Measurements from ENCODE around the gene C16orf96. TPM values are rescaled to one million over a fixed set of nuclear protein-coding genes. Genes with fewer than 3 reads are reported as not detected.

The C16orf96 gene
- total and polyA plus RNA-seq, 2 of the 13 experiments (the other 11 are each of a cell fraction or from before 2014, with no cell fraction given), result 0.03 TPM; not detected in 1

- TF ChIP-seq, protein P1, sequence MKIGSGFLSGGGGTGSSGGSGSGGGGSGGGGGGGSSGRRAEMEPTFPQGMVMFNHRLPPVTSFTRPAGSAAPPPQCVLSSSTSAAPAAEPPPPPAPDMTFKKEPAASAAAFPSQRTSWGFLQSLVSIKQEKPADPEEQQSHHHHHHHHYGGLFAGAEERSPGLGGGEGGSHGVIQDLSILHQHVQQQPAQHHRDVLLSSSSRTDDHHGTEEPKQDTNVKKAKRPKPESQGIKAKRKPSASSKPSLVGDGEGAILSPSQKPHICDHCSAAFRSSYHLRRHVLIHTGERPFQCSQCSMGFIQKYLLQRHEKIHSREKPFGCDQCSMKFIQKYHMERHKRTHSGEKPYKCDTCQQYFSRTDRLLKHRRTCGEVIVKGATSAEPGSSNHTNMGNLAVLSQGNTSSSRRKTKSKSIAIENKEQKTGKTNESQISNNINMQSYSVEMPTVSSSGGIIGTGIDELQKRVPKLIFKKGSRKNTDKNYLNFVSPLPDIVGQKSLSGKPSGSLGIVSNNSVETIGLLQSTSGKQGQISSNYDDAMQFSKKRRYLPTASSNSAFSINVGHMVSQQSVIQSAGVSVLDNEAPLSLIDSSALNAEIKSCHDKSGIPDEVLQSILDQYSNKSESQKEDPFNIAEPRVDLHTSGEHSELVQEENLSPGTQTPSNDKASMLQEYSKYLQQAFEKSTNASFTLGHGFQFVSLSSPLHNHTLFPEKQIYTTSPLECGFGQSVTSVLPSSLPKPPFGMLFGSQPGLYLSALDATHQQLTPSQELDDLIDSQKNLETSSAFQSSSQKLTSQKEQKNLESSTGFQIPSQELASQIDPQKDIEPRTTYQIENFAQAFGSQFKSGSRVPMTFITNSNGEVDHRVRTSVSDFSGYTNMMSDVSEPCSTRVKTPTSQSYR (CRISPR knock-in tag; IDR thresholded peaks at IDR 0.05; ENCODE audit: borderline replicate concordance), result peak; percentile 15; the same call in 1 of the 2 replicates
- TF ChIP-seq ZNF362 (CRISPR knock-in tag; IDR thresholded peaks at IDR 0.05; ENCODE audit: borderline replicate concordance) (peak; percentile 43; the same call in 1 of the 2 replicates), ZFY (CRISPR knock-in tag; IDR thresholded peaks at IDR 0.05) (peak; percentile 87), ZNF274 (CRISPR knock-in tag; IDR thresholded peaks at IDR 0.05) (no peak; the same call in 1 of the 2 replicates), DZIP1 (CRISPR knock-in tag; IDR thresholded peaks at IDR 0.05) (no peak), ZNF441 (CRISPR knock-in tag; IDR thresholded peaks at IDR 0.05; ENCODE audit: borderline replicate concordance) (peak; percentile 91), ELF1 (CRISPR knock-in tag; IDR thresholded peaks at IDR 0.05) (peak; percentile 73), ZNF784 (CRISPR knock-in tag; IDR thresholded peaks at IDR 0.05; ENCODE audit: borderline replicate concordance) (no peak), ZNF451 (CRISPR knock-in tag; IDR thresholded peaks at IDR 0.05) (no peak), CREB1 (IDR thresholded peaks at IDR 0.05) (peak; percentile 74), CREB1 (CRISPR knock-in tag; IDR thresholded peaks at IDR 0.05) (peak; percentile 87), ZNF652 (CRISPR knock-in tag; IDR thresholded peaks at IDR 0.05; ENCODE audit: borderline replicate concordance, low read depth) (no peak), JARID2 (CRISPR knock-in tag; IDR thresholded peaks at IDR 0.05; ENCODE audit: insufficient replicate concordance) (no peak), HDAC6 (IDR thresholded peaks at IDR 0.05; ENCODE audit: low read depth, low read length) (no peak), TBX3 (IDR thresholded peaks at IDR 0.05; ENCODE audit: borderline replicate concordance) (peak; percentile 64; the same call in 1 of the 2 replicates), HOXA5 (CRISPR knock-in tag; IDR thresholded peaks at IDR 0.05) (peak; percentile 71; the same call in 1 of the 2 replicates)
- TF ChIP-seq, protein P2, sequence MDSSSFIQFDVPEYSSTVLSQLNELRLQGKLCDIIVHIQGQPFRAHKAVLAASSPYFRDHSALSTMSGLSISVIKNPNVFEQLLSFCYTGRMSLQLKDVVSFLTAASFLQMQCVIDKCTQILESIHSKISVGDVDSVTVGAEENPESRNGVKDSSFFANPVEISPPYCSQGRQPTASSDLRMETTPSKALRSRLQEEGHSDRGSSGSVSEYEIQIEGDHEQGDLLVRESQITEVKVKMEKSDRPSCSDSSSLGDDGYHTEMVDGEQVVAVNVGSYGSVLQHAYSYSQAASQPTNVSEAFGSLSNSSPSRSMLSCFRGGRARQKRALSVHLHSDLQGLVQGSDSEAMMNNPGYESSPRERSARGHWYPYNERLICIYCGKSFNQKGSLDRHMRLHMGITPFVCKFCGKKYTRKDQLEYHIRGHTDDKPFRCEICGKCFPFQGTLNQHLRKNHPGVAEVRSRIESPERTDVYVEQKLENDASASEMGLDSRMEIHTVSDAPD (CRISPR knock-in tag; IDR thresholded peaks at IDR 0.05), result no peak
- TF ChIP-seq, protein P3, sequence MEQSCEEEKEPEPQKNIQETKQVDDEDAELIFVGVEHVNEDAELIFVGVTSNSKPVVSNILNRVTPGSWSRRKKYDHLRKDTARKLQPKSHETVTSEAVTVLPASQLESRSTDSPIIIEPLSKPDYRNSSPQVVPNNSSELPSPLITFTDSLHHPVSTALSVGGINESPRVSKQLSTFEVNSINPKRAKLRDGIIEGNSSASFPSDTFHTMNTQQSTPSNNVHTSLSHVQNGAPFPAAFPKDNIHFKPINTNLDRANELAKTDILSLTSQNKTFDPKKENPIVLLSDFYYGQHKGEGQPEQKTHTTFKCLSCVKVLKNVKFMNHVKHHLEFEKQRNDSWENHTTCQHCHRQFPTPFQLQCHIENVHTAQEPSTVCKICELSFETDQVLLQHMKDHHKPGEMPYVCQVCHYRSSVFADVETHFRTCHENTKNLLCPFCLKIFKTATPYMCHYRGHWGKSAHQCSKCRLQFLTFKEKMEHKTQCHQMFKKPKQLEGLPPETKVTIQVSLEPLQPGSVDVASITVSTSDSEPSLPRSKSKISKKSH (CRISPR knock-in tag; IDR thresholded peaks at IDR 0.05; ENCODE audit: borderline replicate concordance), result no peak
Measured at GRCh38 chr16:4614571-4615383, 58.6 kb downstream of the C16orf96 start, which contains the start of gene UBALD1 (continued).

Data from HepG2 (cell line).